GM12891 (cell line): Measurements from ENCODE around the gene RBBP4.

Experiments used
- PAX5 ChIP-seq: IDR thresholded peaks from 2 replicates; pipeline ENCODE4 v1.6.1; 2011; ENCODE audit warnings: low read length, moderate library complexity, mild to moderate bottlenecking; ENCODE audit not compliant: insufficient read depth, severe bottlenecking
- POLR2A ChIP-seq: IDR thresholded peaks from 2 replicates; pipeline ENCODE4 v1.6.1; 2011; ENCODE audit warnings: low read depth, low read length, control low read depth
- POLR2AphosphoS5 ChIP-seq: IDR thresholded peaks from 2 replicates; pipeline ENCODE4 v1.6.1; 2011; ENCODE audit warnings: low read depth, low read length, control low read depth
- POU2F2 ChIP-seq: IDR thresholded peaks from 2 replicates; pipeline ENCODE4 v1.6.1; 2011; ENCODE audit warnings: low read depth, mild to moderate bottlenecking, control low read depth, low read length, moderate library complexity
- SPI1 ChIP-seq: IDR thresholded peaks from 2 replicates; pipeline ENCODE4 v1.6.1; 2011; ENCODE audit warnings: low read depth, low read length, control low read depth
- TAF1 ChIP-seq: IDR thresholded peaks from 2 replicates; pipeline ENCODE4 v1.6.1; 2011; ENCODE audit warnings: low read depth, low read length, control low read depth

DNA sequence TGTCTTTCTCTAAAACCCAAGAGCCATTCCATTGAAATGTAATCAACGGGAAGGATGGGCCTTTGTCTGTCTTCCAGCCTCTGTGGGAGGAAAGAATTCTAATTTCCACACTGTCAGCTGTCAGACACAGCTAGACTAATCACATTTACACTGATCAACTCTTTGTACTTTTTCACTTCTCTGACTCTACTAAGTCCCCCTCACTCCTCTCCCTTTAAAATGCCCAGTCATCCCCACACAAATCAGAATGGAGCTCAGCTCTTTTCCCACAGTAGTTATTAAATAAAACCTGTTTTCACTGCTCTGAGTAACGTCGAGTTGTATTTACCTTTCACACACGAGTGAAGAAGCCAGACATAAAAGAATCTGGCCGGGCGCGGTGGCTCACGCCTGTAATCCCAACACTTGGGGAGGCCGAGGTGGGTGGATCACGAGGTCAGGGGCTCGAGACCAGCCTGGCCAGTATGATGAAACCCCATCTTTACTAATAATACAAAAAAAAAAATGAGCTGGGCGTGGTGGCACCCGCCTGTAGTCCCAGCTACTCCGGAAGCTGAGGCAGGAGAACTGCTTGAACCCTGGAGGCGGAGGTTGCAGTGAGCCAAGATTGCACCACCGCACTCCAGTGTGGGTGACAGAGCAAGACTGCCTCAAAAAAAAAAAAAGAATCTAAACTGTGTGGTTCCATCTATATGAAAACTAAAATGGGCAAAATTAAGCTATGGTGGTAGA, 13.9 kb upstream of the RBBP4 start:
- TF ChIP-seq POLR2A = no peak
- TF ChIP-seq POLR2AphosphoS5 = no peak
- TF ChIP-seq TAF1 = no peak
- no peak for TF ChIP-seq PAX5
- TF ChIP-seq SPI1 = no peak
- no peak for TF ChIP-seq POU2F2
